Activated naive CD8-positive, alpha-beta T cell treated with anti-CD3 and anti-CD28 coated beads, Interleukin-2, amount 10 ng/mL, durations not matched to agents 7 days and 5 days (primary cell): ENCODE results near the gene HAO1. TPM values are rescaled to one million over a fixed set of nuclear protein-coding genes. Genes with fewer than 3 reads are reported as not detected.

Source experiments
- ATAC-seq: fragments of 150-1000 bp; cut with Tn5 transposase; one replicate; pipeline ENCODE4 v1.10.0; 2021; ENCODE audit warnings: low read depth, moderate library complexity
- POLR2A ChIA-PET: fragments of 350-600 bp; sonication (Branson Sonifier 250); formaldehyde crosslinking; loops from one replicate; lab custom pipeline; 2021; ENCODE audit warnings: antibody characterized with exemption; lab: Charles Lee
- DNase-seq: peaks from one replicate; pipeline ENCODE4 v3.0.0; 2021
- H3K27ac Mint-ChIP-seq: one replicate; pipeline ENCODE4 v1.8.0; 2022; ENCODE audit warnings: mild to moderate bottlenecking, mixed read lengths
- H3K27me3 Mint-ChIP-seq: one replicate; pipeline ENCODE4 v1.8.0; 2022; ENCODE audit warnings: mild to moderate bottlenecking, moderate library complexity, mixed read lengths
- H3K36me3 Mint-ChIP-seq: one replicate; pipeline ENCODE4 v1.8.0; 2021; ENCODE audit warnings: mild to moderate bottlenecking, mixed read lengths
- H3K4me1 Mint-ChIP-seq: one replicate; pipeline ENCODE4 v1.8.0; 2021; ENCODE audit warnings: mixed read lengths
- H3K4me3 Mint-ChIP-seq: one replicate; pipeline ENCODE4 v1.8.0; 2022; ENCODE audit warnings: mild to moderate bottlenecking, moderate library complexity, mixed read lengths
- H3K9me3 Mint-ChIP-seq: one replicate; pipeline ENCODE4 v1.8.0; 2021; ENCODE audit warnings: mixed read lengths
- total RNA-seq, 2 experiments: library from RNA; stranded (reverse); gene quantifications; one replicate each; pipeline ENCODE4 v1.2.3, GENCODE V29; 2021

Gene HAO1
- total RNA-seq = not detected

GRCh38 chr20:7940341-7940740, at the start of gene HAO1:
HAO1 (minus strand) TSS chr20:7940458; CDS start chr20:7940422, 36 bp downstream.
- H3K9me3 Mint-ChIP-seq = no peaks in the 10 kb centered on the region

DNA sequence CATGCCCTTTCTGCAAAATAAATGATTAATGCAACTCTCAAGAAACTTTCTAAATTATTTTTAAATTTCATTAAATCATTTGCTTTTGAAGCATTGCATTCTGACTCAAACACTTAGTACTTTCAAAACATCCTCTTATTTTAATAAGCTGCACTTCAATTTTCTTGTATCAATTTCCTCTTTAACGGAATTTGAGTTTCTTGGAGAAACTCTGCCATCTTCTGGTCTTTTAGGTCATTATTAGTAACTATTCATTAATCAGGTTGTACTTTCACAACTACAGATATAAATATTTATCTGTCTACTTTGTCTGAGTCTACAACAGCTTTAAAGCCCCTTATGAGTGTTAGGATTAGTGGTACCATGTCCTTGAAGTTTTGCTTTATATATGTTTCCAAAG, 49.1 kb upstream of the HAO1 start:
- Mint-ChIP-seq H3K27ac (no peak overlapping the region), H3K9me3 (peaks cover 9% of the 10 kb centered on the region), H3K4me1 (no peaks in the 10 kb centered on the region), H3K4me3 (no peak overlapping the region), H3K36me3 (peaks cover 12% of the 10 kb centered on the region), H3K27me3 (no peaks in the 10 kb centered on the region)
- ATAC-seq = no peak
- no peak for DNase-seq
- POLR2A ChIA-PET = no interaction called here

More at GRCh38 chr20:7940341-7940740, at the start of gene HAO1:
- no peaks in the 10 kb centered on the region for H3K36me3 Mint-ChIP-seq
- H3K4me3 Mint-ChIP-seq = no peak within 1 kb of the TSS
- POLR2A ChIA-PET = no interaction called here
- H3K4me1 Mint-ChIP-seq = no peaks in the 10 kb centered on the region
- DNase-seq (no peak), ATAC-seq (no peak)
- H3K27ac Mint-ChIP-seq = no peak within 1 kb of the TSS
- peaks cover 2% of the 10 kb centered on the region for H3K27me3 Mint-ChIP-seq

DNA sequence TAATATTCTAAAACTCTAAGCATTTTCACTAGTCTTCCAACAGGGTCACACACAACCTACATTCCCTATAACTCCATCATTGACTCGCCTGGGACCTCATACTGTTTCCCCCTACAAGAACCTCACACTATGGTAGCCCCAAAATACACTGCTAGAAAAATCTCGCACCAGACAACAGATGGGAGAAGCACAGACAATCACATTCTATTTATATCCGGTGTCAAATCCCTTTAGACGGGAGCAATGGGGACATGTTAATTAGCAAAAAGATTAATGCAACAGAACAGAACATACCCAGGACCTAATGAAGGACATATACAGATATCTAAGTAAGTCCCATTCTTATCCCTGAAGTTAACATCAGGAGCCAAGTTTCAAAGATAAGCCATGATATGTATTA, 45.7 kb upstream of the HAO1 start:
- peaks cover 16% of the 10 kb centered on the region for H3K36me3 Mint-ChIP-seq
- POLR2A ChIA-PET = no interaction called here
- H3K4me3 Mint-ChIP-seq = no peak overlapping the region
- no peak for DNase-seq
- H3K9me3 Mint-ChIP-seq = no peaks in the 10 kb centered on the region
- no peak overlapping the region for H3K27ac Mint-ChIP-seq
- ATAC-seq = no peak
- H3K4me1 Mint-ChIP-seq = peaks cover 3% of the 10 kb centered on the region
- no peaks in the 10 kb centered on the region for H3K27me3 Mint-ChIP-seq

- POLR2A ChIA-PET = no interaction called here
- no peak for ATAC-seq
- DNase-seq = no peak
- H3K36me3 Mint-ChIP-seq = peaks cover 19% of the 10 kb centered on the region
- H3K27me3 Mint-ChIP-seq = no peaks in the 10 kb centered on the region
- no peak overlapping the region for H3K27ac Mint-ChIP-seq
- peaks cover 12% of the 10 kb centered on the region for H3K4me1 Mint-ChIP-seq
- H3K9me3 Mint-ChIP-seq = no peaks in the 10 kb centered on the region
- no peak overlapping the region for H3K4me3 Mint-ChIP-seq
Measured at GRCh38 chr20:7984192-7984591, 43.9 kb upstream of the HAO1 start.

DNA sequence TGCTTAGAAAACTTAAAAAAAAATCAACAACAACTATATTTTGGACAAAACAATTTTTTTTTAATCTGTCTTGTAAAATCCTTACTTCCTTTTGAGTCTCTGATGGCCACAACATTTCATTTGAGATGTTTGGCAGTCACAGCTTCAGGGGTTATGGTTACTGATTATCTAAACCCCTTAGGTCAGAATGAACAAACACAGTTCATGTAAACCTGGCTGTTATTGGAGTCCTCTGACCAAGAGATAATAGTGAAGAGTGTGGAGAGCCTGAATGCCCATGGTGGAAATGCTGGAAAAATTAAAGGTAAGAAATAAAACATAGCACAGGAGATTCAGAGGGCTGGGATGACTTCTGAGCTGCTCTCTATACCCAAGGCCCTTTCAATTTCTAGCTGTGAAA, 41.1 kb upstream of the HAO1 start:
- POLR2A ChIA-PET = no interaction called here
- no peaks in the 10 kb centered on the region for H3K9me3 Mint-ChIP-seq
- peaks cover 19% of the 10 kb centered on the region for H3K36me3 Mint-ChIP-seq
- peaks cover 12% of the 10 kb centered on the region for H3K4me1 Mint-ChIP-seq
- H3K4me3 Mint-ChIP-seq = no peak overlapping the region
- H3K27me3 Mint-ChIP-seq = no peaks in the 10 kb centered on the region
- no peak overlapping the region for H3K27ac Mint-ChIP-seq
- DNase-seq (no peak), ATAC-seq (no peak)

GRCh38 chr20:7980332-7981046, 40.2 kb upstream of the HAO1 start:
- H3K4me1 Mint-ChIP-seq = peaks cover 12% of the 10 kb centered on the region
- H3K4me3 Mint-ChIP-seq = no peak overlapping the region
- ATAC-seq (peak; percentile 54), DNase-seq (no peak)
- H3K27ac Mint-ChIP-seq = no peak overlapping the region
- H3K27me3 Mint-ChIP-seq = no peaks in the 10 kb centered on the region
- POLR2A ChIA-PET = no interaction called here
- H3K36me3 Mint-ChIP-seq = peaks cover 16% of the 10 kb centered on the region
- no peaks in the 10 kb centered on the region for H3K9me3 Mint-ChIP-seq

DNA sequence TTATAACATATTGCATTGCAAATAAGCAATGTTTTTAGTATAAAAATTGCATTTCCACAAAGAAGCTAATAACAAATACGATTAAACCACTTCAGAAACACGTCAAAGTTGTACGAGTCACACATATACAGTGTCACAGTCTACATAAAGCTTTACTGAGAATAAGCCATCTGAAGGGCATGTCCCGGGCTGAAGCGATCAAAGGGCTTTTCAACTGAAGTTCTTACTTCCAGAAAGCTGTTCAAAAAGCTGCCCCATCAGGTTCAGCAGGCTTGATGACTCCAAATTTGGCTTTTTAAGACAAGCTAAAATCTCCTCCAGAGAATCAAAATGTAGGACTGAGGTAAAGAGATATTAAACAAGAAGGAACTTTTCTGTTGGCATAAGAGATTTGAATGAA, 37.5 kb upstream of the HAO1 start:
- POLR2A ChIA-PET = no interaction called here
- ATAC-seq = no peak
- DNase-seq = no peak
- Mint-ChIP-seq H3K27me3 (no peaks in the 10 kb centered on the region), H3K36me3 (peaks cover 16% of the 10 kb centered on the region), H3K9me3 (no peaks in the 10 kb centered on the region), H3K4me3 (no peak overlapping the region), H3K4me1 (peaks cover 12% of the 10 kb centered on the region), H3K27ac (no peak overlapping the region)

- Mint-ChIP-seq H3K27me3 (no peaks in the 10 kb centered on the region), H3K36me3 (peaks cover 4% of the 10 kb centered on the region), H3K9me3 (no peaks in the 10 kb centered on the region), H3K4me1 (peaks cover 9% of the 10 kb centered on the region), H3K27ac (no peak overlapping the region), H3K4me3 (no peak overlapping the region)
- no peak for ATAC-seq
- no peak for DNase-seq
- POLR2A ChIA-PET = no interaction called here
Measured at GRCh38 chr20:7975851-7976414, 35.7 kb upstream of the HAO1 start.

DNA sequence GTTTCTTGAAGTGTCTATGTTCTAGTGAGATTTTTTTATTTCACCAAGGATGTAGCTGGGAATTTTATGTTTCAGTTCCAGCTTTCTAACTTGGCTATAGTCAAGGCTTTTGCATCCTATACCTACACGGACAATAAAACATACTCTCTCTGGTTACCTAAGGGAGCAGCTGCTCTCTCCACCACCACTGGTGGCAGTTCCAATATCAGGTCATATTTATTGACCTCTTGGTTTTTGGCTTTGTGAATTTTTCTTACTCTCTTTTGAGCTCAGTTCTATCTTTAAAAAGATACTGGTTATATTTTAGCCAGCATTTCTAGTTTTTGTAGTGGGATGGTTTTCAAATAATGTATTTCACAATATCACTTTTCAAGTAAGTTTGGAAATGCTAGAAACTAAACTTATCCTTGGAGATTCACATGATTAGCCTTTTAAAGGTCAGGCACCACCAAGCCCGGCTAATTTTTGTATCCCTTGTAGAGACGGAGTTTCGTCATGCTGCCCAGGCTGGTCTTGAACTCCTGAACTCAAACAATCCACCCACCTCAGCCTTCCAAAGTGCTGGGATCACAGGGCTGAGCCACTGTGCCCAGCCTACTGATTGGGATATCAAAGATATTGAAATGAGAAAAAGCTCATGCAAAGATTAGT, 34.7 kb upstream of the HAO1 start:
- Mint-ChIP-seq H3K4me3 (no peak overlapping the region), H3K27me3 (no peaks in the 10 kb centered on the region), H3K27ac (no peak overlapping the region), H3K4me1 (peaks cover under 1% of the 10 kb centered on the region), H3K36me3 (no peaks in the 10 kb centered on the region), H3K9me3 (no peaks in the 10 kb centered on the region)
- ATAC-seq (no peak), DNase-seq (no peak)
- POLR2A ChIA-PET = no interaction called here

- Mint-ChIP-seq H3K27ac (no peak overlapping the region), H3K4me3 (no peak overlapping the region), H3K27me3 (peaks cover 7% of the 10 kb centered on the region), H3K4me1 (no peaks in the 10 kb centered on the region), H3K9me3 (no peaks in the 10 kb centered on the region), H3K36me3 (no peaks in the 10 kb centered on the region)
- no peak for ATAC-seq
- POLR2A ChIA-PET = no interaction called here
- no peak for DNase-seq
Measured at GRCh38 chr20:7971536-7972280, 31.4 kb upstream of the HAO1 start.

DNA sequence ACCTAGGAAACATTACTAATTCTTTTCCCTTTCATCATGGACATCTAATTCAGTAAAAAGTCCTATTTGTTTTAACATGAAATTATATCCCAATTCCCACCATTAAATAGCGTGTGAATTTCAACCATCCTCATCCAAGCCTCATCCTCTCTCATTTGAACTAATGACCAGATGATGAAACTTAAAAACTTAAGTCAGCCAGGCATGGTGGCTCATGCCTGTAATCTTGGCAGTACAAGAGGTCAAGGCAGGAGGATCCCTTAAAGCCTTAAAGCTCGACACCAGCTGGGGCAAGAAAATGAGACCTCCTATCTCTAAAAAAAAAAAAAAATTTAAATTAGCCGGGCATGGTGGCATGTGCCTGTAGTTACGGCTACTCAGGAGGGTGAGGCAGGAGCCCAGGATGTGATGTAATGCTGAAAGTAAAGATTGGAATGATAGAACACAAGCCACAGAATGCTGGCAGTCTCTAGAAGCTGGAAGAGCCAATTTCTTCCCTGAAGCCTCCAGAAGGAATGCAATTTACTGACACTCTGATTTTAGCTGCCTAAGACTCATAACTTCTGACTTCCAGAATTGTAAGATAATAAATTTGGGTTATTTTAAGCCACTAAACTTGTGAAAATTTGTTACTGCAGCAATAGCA, 27.1 kb upstream of the HAO1 start:
- H3K27me3 Mint-ChIP-seq = peaks cover 7% of the 10 kb centered on the region
- H3K36me3 Mint-ChIP-seq = no peaks in the 10 kb centered on the region
- DNase-seq = no peak
- H3K4me3 Mint-ChIP-seq = no peak overlapping the region
- no peak overlapping the region for H3K27ac Mint-ChIP-seq
- H3K9me3 Mint-ChIP-seq = no peaks in the 10 kb centered on the region
- ATAC-seq = no peak
- POLR2A ChIA-PET = no interaction called here
- H3K4me1 Mint-ChIP-seq = no peaks in the 10 kb centered on the region

GRCh38 chr20:7966176-7966575, 25.9 kb upstream of the HAO1 start:
- ATAC-seq (no peak), DNase-seq (no peak)
- no peaks in the 10 kb centered on the region for H3K4me1 Mint-ChIP-seq
- no peaks in the 10 kb centered on the region for H3K36me3 Mint-ChIP-seq
- H3K27me3 Mint-ChIP-seq = peaks cover 7% of the 10 kb centered on the region
- H3K9me3 Mint-ChIP-seq = no peaks in the 10 kb centered on the region
- POLR2A ChIA-PET = no interaction called here
- H3K4me3 Mint-ChIP-seq = no peak overlapping the region
- no peak overlapping the region for H3K27ac Mint-ChIP-seq

- no peak for ATAC-seq
- peaks cover 5% of the 10 kb centered on the region for H3K27me3 Mint-ChIP-seq
- POLR2A ChIA-PET = no interaction called here
Measured at GRCh38 chr20:7959484-7959883, 19.2 kb upstream of the HAO1 start.

More at GRCh38 chr20:7959484-7959883, 19.2 kb upstream of the HAO1 start:
- no peak for DNase-seq
- no peak overlapping the region for H3K4me3 Mint-ChIP-seq
- no peak overlapping the region for H3K27ac Mint-ChIP-seq
- H3K36me3 Mint-ChIP-seq = no peaks in the 10 kb centered on the region
- H3K4me1 Mint-ChIP-seq = no peaks in the 10 kb centered on the region
- H3K9me3 Mint-ChIP-seq = peaks cover 2% of the 10 kb centered on the region
